HG03558 (cell line): ENCODE results near the gene TRAPPC10.
"Not testable (repeated sequence)": the region's sequence is repeated elsewhere in the genome, so short reads cannot be mapped to it uniquely, and the experiment has no call there.

Experiments used
- ATAC-seq: cut with Tn5 transposase; IDR thresholded peaks from one replicate; pipeline ENCODE4 v1.9.1; 2021; ENCODE audit warnings: moderate number of reproducible peaks; ENCODE audit not compliant: unreplicated experiment; ENCODE audit errors: extremely low read depth

The TRAPPC10 gene

DNA sequence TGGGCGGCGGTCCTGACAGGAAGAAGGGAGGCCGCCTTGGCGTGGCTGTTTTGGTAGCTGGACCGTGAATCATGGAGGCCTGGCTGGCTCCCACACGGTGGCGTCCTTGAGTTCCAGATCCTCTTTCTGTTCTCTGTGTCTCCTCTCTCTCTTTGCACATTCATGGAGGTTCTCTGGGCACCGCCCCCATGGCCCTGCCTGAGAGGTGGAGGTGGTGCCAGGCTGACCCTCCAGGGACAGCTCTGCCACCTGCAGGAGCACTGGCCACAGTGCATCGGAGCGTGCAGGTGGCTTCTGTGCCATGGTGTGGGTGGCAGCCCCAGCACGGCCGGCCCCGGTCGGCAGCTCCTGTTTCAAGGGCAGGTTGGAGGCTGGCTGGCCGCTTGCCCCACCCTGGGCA is 125.9 kb downstream of the TRAPPC10 start:
- ATAC-seq: not testable (repeated sequence)

DNA sequence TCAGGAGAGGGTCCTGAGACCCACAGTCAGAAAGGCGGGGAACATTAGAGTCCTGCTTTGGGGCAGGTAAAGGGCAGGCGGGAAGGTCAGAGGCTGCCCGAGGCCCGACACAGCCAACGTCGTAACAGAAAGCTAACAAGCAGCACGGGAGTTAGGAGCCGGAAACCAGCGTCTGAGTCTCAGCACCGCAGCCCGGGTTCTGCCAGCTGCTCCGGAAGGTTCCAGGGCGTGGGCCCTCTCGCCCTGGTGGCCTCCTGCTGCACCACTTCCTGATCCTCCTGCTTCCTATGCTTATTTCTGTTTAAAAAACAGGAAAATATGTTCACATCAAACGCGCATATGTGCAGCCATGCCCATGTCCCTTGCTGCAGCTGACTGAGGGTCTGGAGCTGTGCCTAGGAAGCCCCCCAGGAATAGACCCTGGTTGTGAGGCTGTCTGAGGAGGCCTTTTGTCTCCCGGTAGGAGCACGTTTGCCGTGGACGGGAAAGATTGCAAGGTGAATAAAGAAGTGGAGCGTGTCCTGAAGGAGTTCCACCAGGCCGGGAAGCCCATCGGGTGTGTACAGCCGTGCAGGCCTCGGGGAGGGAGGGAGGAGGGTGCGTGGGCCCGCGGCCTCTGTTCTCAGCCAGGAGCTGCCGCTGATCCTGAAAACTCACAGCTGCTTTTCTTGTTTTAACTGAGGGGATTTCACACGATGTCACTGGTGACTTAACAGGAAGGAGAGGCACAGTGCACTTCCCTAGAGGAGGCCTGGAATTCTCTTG is 127.9 kb downstream of the TRAPPC10 start:
- not testable (repeated sequence) for ATAC-seq

DNA sequence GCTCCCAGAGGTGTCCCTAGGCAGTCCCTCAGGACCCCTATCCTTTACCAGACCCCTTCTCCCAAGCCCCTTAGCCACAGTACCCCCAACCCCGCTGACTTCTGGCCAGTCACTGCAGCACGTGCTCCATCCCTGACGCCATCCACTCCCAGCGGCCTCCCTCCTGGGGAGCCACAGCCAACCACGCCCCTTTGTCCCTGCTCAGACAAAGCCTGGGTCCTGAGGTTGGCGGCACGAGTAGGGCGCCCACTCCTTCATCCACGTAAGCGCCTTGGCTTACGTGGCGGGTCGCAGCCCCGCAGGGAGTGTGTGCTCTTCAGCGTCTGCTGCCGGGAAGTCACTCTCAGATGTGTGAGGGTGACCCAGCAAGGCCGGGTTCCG is 128.4 kb downstream of the TRAPPC10 start:
- ATAC-seq: not testable (repeated sequence)

DNA sequence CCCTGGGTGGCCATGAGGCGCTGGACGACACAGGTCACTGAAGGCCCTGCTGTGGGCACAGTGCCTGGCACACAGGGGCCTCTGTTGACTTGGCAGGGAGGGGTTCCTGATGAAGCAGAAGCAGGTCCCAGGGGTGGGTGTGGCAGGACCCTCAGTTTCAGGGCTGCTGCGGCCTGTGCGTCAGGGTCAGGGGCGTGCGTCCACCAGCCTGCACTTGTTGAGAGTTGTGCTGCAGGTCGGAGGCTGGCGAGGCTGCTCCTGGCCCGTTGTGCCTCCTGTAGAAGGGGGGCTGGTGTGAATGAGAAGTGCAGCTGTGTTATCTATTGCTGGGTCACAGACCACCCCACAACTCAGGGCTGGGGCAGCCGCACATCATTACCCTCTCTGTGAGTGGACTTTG is 130.4 kb downstream of the TRAPPC10 start:
- ATAC-seq: not testable (repeated sequence)

DNA sequence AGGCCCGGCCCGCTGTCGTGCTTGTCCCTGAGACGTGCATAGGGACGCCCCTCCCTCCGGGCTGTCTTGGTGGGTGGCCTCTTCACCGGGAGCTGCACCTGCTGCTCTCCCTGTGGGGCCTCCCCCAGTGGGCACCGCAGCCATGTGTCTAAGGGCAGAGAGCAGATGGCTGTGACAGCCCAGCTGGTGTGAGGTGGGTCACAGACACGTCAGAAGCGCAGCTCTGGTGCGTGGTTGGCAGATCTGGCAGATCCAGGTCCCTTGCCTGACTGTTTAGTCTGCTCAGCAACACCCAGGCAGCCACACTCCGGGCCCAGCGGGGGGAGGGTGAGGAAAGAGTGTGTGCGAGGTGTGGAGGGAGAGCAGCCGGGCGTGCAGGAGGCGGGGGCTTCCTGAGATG is 131.3 kb downstream of the TRAPPC10 start:
- ATAC-seq: not testable (repeated sequence)

GRCh38 chr21:44143996-44144395 is 131.9 kb downstream of the TRAPPC10 start:
- ATAC-seq: not testable (repeated sequence)

DNA sequence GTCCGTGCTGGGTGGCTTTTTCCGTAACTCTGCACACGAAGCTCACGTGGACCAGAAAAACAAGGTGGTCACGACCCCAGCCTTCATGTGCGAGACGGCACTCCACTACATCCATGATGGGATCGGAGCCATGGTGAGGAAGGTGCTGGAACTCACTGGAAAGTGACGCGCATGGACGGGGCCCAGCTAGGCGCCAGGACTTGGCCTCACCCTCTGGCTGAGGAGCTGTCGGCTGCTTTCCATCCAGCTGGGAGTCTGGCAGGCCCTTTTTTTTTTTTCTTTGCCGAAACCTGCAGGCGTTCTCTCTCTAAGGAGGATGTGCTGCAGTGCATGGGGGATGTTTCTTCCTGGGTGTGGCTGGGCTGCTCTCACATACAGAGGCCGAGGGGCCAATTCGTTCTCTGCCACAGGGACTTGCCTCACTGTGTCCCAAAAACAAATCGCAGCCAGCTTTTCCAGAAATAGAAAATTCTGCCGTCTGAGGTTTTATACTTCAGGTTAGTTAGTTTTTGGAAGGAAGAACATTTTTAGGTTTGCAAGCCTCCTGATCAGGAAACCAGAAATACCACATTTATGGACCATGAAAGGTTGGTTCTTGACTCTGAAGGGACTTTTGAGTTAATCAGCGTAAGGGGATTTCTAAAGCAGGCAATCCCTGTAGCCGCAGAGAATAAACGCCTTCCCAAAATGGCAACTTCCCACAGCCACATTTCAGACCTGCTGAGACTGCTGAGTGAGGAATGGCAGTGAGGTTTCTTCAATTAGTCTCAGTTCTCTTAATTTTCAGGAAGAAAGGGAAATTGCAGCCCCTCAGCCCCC is 132.9 kb downstream of the TRAPPC10 start:
- not testable (repeated sequence) for ATAC-seq

DNA sequence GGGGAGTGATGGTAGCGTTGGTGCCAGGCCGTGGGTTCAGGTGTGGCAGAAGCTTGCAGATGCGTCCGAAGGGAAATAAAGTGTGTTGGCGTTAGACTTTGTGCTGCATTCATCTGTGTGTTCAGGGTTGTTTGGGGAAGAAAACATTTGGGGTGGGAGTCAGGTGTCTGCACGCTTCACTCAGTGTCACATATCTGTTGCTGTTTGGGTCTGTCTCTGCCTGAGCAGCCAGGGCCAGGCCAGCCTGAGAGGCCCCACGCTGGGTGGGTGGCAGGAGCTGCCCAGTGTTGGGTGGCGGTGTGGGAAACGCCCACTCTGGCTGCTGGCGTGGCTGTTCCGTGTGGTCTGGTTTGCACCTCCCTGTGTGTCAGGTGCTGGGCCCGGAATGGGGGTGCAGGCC is 133.5 kb downstream of the TRAPPC10 start:
- not testable (repeated sequence) for ATAC-seq

GRCh38 chr21:44147108-44147507 is 135.0 kb downstream of the TRAPPC10 start:
- not testable (repeated sequence) for ATAC-seq

DNA sequence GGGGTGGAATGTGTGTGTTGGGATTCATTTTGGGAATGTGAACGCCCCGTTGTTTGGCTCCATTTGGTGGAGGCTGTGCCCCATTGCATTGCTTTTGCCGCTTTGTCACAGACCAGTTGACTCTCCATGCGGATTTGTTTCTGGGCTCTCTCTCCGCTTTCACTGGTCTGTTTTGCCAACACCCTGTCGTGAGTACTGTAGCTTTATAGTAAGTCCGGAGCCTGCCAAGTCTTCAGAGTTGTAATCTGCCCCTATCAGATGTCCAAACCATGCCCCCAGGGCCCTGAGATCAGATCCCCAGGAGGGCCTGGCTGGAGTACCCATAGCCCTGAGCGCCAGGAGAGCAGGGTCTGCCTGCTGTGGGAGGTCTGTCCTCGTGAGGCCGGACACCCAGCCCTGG is 138.1 kb downstream of the TRAPPC10 start:
- not testable (repeated sequence) for ATAC-seq

GRCh38 chr21:44153214-44153888 is 141.2 kb downstream of the TRAPPC10 start:
- ATAC-seq: not testable (repeated sequence)

DNA sequence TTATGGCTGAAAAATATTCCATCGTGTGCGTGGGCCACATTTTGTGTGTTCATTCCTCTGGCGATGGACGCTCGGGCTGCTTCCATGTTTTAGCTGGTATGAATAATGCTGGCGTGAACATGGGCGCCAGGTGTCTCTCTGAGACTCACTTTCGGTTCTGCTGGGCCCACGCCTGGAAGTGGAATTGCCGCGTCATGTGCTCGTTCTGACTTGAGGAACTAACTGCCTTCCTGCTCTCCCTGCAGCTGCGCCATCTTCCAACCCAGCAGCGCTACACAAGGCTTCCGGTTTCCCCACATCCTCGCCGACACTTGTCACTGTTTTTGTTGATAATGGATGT is 141.8 kb downstream of the TRAPPC10 start:
- not testable (repeated sequence) for ATAC-seq

DNA sequence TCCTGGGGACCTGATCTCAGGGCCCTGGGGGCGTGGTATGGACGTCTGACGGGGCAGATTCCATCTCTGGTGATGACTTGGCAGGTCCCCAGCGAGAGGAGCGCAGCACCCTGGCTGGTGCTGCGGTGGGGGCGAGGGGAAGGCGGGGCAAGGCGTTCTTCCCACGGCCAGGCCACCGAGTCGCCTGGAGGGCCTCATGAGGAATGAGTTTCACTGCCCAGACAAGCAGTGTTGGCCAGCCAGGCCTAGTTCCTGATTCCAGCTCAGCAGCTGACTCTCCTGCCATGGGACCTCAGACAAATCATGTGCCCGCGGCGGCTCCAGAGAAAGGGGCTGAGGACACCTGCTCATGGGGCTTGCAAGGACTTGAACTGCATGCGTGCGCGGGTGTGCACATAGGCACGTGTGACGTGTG is 142.7 kb downstream of the TRAPPC10 start:
- not testable (repeated sequence) for ATAC-seq

DNA sequence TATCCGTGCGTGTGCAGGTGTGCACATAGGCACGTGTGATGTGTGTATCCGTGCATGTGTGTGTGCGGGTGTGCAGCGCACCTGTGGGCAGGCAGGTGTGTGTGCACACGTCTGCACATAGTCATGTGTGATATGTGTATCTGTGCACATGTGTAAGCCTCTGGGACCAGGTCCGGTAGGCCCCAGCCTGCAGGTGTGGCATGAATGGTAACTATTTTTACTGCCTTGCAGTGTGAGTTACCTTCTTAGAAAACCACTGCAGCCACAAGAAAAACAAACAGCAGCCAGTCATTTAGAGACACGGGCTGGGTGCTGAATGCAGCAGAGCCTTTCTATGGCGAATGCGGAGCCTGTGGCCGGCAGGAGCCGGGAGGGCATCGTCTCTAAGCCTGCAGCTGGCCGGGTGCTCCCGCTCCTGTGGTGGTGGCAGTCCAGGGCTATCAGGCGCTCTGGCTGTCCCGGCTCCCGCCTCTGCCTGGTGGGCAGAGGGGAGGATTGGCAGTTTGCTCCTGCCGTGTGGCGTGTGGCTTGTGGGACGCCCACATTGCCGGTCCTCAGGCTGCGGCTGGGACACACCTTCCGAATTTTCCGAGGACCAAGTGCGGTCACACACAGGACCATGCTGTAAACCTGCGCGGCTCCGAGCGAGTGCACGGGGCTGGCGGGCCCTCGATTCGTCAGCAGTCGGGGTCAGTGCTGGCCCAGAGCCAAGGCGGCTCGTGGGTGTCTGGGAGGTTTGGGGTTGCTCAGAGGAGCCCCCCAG is 143.3 kb downstream of the TRAPPC10 start:
- ATAC-seq: not testable (repeated sequence)

DNA sequence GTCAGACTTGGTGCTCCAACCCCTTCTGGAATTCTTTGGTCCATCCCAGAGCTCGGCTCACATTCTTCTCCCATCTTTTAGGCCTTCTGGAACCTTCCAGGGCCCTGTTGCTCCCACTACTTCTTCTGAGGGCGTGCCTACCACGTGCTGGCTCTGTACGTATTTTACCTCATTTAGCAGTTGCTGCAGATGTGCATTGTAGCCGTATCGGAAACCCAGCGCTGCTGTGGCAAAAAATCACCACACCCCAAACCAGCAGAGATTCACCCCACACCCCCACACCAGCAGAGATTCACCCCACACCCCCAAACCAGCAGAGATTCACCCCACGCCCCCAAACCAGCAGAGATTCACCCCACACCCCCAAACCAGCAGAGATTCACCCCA is 143.9 kb downstream of the TRAPPC10 start:
- not testable (repeated sequence) for ATAC-seq
